Right renal pelvis (tissue), 4 donors: Measurements from ENCODE around the gene SACS. TPM values are rescaled to one million over a fixed set of nuclear protein-coding genes. Genes with fewer than 3 reads are reported as not detected.
A peak's percentile ranks its signal among the peaks of the same experiment; 100 is the strongest.

Source experiments
- DNase-seq, 4 donors: peaks; one replicate each; pipeline ENCODE4 v3.0.0-alpha.2; 2013; ENCODE audit warnings: low read depth in 4 of 4, low spot score in 3 of 4, missing footprints in 1 of 4
- polyA plus RNA-seq, 4 donors: library from polyadenylated mRNA; unstranded; fragments of 120-200 nt; gene quantifications; one replicate each; pipeline ENCODE4 v1.2.1, GENCODE V29; 2013; ENCODE audit not compliant: insufficient read length in 4 of 4

SACS gene
- polyA plus RNA-seq, 4 donors, result 11.5 to 12.4 (median 12.0) TPM

GRCh38 chr13:23375001-23375971 is 58.2 kb downstream of the SACS start:
- DNase-seq, result peak; percentile 79 to 84 (median 82)

- no peak for DNase-seq
These were observed 61.1 kb downstream of the SACS start for GRCh38 chr13:23372264-23372906.

GRCh38 chr13:23367907-23368306 is 65.6 kb downstream of the SACS start:
- DNase-seq, result no peak

GRCh38 chr13:23365652-23366051 is 67.8 kb downstream of the SACS start:
- DNase-seq, result no peak

- DNase-seq, result no peak
These were observed 73.6 kb downstream of the SACS start for GRCh38 chr13:23359882-23360281.

- no peak for DNase-seq
These were observed 76.2 kb downstream of the SACS start for GRCh38 chr13:23357349-23357748.

- no peak for DNase-seq
These were observed 77.1 kb downstream of the SACS start for GRCh38 chr13:23356368-23356767.

GRCh38 chr13:23354520-23354919 is 79.0 kb downstream of the SACS start:
- no peak for DNase-seq

GRCh38 chr13:23352161-23352560 is 81.3 kb downstream of the SACS start:
- DNase-seq, result no peak

- peak in 1 of 4 donors; percentile 8 for DNase-seq
These were observed 83.5 kb downstream of the SACS start for GRCh38 chr13:23350009-23350408.

GRCh38 chr13:23349161-23349897 is 84.2 kb downstream of the SACS start:
- DNase-seq, result no peak

GRCh38 chr13:23348262-23349127 is 85.0 kb downstream of the SACS start:
- no peak for DNase-seq

GRCh38 chr13:23347601-23348000 is 85.9 kb downstream of the SACS start:
- no peak for DNase-seq

GRCh38 chr13:23344931-23345595 is 88.4 kb downstream of the SACS start:
- no peak for DNase-seq

- no peak for DNase-seq
These were observed 94.3 kb downstream of the SACS start for GRCh38 chr13:23339225-23339624.

GRCh38 chr13:23330356-23330755 is 103.1 kb downstream of the SACS start:
- DNase-seq, result no peak

- DNase-seq, result no peak
These were observed 108.3 kb downstream of the SACS start for GRCh38 chr13:23325191-23325590.

- DNase-seq, result no peak
These were observed 109.4 kb downstream of the SACS start for GRCh38 chr13:23323946-23324709.
